ENCODE data around the gene GPX4.

GPX4 gene

DNA sequence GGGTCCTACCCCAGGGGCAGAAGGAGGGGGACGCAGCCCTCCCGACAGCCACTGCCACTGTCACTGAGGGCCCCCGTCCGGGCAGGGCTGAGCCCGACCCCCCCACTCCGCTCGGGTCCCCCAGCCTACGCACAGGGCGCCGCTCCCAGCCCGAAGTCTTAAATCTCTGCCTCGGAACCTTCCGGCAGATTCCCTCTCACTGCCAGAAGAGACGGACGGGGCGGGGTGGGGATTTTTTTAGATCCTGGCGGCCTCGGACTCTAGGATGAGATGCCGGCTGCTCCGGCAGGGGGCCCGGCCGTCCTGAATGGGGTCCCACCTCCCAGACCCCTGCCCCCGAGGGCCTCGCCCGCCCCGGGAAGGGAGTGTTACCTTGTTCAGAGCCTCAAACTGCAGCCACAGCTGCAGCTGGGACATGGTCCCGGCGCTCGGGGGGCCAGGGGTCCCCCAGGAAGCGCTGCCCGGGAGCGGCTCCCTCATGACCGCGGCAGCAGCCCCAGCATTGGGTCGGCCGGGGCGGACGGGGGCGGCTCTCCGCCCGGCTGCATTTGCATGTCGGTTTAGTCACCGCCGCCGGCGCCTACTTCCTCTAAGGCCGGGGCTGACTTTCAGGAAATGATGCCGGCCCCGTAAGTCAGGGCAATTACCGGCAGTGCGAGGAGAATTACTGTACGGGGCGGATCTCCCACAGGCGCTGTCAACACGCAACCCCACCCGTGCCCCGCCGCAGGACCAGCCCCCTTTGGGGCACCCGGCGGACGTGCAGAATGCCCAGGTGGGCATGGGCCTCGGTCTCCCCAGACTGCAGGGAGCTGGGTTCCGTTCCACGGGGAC, 28.1 kb downstream of the GPX4 start:
- peak; percentile 86 for DNase-seq (ENCODE audit: low read depth)

DNA sequence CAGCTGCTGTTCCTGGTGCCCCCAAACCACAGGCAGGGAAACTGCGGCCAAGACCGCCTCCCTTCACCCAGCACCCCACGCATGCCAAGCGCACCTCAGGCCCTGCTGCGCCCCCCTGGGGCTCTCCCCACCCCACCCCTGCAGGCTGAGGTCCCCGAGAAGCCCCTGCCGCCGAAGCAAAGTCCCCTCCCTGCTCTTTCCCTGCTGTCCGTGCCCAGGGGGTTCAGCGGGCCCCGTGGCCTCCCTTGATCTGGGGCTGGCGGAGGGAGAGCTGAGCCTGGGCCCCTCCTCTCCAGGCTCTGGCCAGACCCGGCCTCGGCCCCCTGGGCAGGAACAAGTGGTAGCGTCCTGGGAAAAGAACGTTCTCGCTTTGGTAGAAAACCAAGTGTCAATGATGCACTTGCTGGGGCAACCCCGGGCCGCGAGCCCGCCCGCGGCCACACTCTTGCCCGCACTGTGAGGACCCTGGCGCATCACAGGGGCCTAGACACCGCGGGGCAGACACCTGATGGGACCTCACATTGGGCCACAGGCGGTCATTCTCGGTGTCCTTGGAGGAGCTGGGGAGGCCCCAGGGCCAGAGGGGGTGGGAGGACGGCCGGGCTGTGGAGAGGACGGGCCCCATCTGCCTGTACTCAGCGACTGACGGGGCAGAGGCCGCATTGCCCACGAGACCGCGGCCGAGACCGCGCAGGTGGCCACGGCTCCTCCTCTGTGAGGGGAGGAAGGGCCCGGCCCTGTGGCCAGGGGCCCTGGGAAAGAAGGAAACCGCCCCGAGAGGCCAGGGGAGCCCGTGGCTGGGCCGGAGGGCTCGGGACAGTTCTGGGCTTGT, 29.0 kb downstream of the GPX4 start:
- DNase-seq (ENCODE audit: low read depth): peak; percentile 27

DNA sequence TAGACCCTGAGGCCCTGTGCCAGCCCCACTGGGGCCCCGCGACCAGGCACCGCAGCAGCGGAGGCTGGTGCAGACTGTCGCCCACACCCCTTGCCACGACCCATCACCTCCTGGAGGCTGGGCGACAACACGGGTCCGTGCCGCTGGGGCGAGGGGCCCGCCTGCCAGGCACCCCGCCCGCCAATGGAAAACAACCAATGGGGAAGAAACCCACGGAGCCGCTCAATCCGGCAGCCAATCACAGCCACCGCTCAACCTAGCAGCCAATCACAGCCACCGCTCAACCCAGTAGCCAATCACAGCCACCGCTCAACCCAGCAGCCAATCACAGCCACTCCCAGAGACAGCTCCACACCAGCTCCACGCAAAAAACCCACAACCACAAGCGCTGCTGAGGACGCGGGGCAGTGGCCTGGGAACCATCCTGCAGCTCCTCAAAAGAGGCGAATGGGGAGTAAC, 29.7 kb downstream of the GPX4 start:
- DNase-seq (ENCODE audit: low read depth): peak; percentile 69

DNA sequence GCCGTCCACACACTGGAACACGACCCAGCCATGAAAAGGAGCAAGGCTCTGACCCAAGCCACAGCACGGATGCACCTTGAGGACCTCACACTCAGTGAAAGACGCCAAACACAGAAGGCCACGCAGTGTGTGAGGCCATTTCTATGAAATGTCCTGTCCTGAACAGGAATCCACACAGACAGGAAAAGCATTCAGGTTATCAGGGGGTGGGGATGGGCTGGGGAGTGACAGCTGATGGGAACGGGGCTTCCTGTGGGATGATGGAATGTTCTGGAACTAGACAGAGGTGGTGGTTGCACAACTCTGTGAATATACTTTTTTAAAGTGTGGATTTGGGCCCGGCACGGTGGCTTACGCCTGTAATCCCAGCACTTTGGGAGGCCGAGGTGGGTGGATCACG, 30.6 kb downstream of the GPX4 start:
- DNase-seq (ENCODE audit: low read depth): no peak

DNA sequence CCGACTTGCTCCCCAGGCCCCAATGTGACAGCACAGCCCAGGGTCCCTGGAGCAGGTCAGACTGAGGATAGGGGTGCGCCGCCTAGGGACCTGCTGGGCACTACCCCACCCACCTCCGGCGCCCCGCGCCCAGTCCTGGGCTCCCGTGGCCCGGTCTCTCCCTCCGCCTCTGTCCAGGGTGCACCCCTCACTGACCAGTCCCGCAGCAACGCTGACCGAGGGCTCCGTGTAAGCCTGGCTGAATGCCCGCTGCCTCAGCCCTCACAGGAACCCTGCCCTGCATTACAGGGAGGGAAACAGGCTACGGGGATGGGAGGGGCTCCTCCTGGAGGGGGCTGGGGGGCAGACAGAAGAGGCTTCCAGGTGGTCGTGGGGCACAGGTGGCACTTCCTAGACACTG, 31.7 kb downstream of the GPX4 start:
- DNase-seq (ENCODE audit: low read depth): no peak

DNA sequence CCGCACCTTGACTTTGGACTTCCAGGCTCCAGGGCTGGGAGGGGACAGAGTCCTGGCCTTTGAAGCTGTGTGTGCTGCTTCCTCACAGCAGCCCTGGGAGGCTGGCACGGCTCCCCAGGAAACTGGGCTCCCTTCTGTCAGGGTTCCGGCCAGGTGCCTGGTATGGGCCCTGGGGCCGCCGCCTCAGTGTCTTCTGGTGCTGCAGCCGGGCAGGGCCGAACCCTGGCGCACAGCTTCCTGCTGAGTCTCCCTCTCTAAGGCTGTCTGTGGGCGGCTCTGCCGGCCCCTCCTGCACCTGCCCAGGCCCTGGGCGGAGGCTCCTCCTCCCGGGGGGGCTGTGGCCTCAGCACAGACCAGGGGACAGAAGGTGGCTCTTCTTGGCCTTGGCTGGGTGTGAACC, 32.4 kb downstream of the GPX4 start:
- DNase-seq (ENCODE audit: low read depth): no peak

DNA sequence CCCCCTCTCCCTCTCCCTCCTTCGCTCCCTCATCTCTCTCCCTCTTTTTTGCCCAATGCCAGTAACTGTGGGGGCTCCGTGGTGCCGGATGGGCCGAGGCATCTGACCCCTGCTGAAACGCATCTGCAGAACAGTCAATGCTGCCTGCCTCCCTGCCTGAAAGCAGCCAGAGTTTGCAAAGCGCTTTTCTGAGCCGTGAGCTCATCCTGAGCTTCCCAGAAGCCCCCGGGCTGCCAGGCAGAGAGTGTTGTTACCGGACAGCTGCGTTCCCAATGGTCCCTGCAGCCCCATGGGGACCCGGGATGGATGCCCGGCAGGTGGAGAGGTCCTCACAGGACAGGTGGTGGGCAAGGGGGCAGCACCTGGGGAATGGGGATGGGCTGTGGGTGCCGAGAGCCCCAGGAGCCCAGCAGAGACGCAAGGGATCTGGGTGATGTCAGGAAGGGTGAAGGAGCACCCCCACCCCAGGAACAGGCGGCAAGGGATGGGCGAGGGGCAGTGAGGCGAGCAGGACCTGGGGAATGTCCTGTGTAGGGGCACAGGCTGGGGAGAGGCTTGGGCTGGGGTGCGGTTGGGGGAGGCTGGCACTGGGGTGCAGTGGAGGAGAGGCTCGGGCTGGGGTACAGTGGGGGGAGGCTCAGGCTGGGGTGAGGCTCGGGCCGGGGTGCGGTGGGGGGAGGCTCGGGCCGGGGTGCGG, 33.0 kb downstream of the GPX4 start:
- no peak for DNase-seq (ENCODE audit: low read depth)

DNA sequence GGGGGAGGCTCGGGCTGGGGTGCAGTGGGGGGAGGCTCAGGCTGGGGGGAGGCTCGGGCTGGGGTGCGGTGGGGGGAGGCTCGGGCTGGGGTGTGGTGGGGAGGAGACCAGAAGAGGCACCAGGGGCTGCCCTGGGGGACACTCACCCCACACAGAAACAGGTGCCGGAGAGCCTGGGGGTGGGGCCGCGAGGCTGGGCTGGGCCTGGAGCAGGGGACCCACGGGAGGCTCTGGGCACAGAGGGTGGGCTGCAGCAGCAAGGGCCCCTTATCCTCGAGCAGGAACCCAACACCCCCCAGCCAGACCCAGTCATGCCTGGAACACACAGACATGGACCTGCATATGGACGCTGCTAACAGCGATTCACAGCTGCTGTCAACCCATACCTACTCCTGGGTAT, 34.3 kb downstream of the GPX4 start:
- no peak for DNase-seq (ENCODE audit: low read depth)

DNA sequence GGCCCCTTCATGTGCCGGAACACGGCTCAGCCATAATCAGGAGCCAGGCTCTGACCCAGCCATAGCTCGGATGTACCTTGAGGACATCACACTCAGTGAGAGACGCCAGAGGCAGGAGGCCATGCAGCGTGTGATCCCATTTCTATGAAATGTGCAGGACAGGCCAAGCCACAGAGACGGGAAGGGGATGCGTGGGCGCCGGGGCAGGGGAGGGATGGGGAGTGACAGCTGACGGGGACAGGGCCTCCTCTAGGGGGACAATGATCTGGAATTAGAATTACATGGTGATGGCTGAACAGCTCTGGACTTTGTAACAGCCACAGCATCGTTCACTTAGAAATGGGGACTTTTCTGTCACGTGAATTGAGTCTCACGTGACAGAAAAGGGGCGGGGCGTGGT, 35.3 kb downstream of the GPX4 start:
- no peak for DNase-seq (ENCODE audit: low read depth)

DNA sequence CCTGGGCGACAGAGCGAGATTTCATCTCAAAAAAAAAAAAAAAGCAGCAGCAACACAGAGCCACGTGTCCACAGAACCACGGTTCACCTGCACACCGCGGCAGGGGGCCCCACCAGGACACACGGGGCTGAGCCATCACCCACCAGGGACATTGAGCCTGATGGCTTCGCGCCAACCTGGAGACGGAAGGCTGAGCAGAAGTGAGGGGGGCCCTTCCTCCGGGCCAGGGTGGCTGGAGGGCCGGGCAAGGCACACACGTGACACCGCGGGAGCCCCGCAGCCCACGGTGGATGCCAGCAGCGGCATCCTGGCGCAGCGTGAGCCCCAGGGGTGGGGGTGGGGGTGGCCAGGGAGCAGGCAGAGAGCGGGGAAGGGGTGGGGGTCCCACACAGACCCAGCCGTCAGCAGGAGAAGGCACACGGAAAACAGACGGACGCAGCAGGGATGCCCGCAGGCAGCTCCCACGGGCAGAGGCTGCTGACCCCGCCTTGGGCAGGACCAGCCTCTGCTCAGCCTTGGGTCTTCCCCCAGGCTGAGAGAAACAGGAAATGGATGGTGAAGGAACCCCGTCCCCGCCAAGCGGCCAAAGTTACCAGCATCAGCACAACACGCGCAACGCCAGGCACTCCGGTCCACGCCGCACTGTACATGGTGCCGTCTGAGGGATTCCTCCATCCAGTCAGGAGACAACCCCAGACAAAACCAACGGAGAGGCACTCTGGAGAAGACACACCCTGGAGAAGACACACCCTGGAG, 36.7 kb downstream of the GPX4 start:
- no peak for DNase-seq (ENCODE audit: low read depth)

DNA sequence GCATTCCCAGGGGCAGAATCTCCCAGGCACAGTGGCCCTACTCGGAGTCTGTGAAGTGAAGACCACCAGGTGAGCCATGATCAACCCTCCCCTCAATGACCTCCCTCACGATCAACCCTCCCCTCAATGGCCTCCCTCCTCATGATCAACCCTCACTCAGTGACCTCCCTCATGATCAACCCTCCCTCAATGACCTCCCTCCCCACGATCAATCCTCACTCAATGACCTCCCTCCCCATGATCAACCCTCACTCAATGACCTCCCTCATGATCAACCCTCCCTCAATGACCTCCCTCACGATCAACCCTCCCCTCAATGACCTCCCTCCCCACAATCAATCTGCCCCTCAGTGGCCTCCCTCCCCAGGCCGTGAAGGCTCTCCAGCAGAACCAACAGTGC, 38.1 kb downstream of the GPX4 start:
- DNase-seq (ENCODE audit: low read depth): no peak

DNA sequence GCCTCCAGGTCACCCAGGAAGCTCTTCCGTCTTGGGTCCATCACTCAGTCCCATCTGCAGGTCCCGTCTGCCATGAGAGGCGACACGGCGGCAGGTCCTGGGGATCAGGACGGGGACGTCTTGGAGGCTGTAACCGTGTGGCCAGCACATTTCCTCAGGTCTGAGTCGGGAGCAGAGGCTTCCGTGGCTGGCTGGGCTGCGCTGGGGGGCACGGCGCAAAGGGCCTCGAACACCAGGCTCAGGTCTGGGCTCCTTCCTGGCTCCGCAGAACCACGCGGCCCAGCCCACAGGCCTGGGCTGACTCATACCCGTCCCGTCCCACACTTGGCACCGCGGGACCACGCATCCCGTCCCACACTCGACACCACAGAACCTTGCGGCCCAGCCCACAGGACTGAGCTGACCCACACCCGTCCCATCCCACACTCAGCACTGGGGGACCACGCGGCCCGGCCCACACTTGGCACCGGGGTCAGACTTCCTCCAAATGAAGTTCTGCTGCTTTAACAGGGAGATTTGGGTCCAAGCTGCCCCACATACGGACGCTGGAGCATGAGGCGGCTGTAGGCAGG, 40.1 kb downstream of the GPX4 start:
- DNase-seq (ENCODE audit: low read depth): no peak

DNA sequence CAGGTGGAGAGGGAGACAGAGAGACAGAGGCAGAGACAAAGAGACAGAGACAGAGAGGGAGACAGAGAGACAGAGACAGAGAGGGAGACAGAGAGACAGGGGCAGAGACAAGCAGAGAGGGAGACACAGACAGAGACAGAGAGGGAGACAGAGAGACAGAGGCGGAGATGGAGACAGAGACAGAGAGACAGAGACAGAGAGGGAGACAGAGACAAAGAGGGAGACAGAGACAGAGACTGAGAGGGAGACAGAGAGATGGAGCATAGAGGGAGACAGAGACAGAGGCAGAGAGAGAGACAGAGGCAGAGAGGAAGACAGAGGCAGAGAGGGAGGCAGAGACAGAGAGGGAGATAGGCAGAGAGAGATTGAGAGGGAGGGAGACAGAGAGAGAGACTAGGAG, 40.9 kb downstream of the GPX4 start:
- no peak for DNase-seq (ENCODE audit: low read depth)

DNA sequence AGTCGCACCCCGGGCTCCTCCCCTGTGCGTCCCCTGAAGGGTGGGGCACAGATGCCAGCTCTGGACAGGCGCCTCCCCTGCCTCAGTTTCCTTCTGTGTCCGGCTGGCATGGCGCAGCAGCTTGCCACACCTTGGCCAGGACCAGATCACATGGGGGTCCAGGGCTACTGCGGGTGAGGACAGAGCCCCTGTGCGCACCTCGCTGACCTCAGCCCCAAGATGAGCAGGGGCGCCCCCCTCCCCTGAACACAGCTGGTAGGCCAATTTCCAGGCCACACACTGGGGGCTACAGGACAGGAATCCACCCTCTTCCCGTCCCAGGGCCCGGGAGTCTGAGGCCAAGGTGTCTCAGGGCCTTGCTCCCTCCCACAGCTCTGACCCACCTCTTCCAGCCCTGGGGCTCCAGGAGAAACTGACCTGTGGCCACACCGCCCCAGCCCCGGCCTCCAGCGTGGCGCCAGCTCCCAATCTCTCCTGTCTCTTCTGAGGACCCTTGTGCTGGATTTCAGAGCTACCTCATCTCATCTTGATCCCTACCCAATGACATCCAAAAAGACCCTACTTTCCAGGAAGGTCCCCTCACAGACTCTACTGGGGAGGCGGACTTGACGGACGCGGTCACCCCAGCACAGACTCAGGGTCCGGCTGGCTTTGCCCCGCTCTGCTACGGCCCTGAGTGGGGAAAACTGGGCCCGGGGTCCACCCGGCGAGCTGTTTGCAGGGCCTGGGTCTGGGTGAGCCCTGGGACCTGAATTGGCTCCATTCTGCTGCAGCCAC, 42.0 kb downstream of the GPX4 start:
- no peak for DNase-seq (ENCODE audit: low read depth)

DNA sequence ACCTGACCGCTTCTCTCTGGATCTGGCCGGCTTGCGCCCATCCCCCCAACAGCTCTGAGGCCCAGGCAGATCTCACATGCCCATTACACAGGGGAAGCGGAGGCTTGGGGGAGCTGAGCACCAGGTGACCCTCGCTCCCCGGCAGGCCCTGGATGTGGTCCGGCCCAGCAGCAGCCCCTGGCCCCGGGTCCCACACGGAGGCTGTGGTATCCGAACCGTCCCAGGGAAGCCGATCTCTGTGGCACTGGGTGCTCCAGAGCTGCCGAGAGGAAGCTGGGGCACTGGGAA, 42.6 kb downstream of the GPX4 start:
- no peak for DNase-seq (ENCODE audit: low read depth)

DNA sequence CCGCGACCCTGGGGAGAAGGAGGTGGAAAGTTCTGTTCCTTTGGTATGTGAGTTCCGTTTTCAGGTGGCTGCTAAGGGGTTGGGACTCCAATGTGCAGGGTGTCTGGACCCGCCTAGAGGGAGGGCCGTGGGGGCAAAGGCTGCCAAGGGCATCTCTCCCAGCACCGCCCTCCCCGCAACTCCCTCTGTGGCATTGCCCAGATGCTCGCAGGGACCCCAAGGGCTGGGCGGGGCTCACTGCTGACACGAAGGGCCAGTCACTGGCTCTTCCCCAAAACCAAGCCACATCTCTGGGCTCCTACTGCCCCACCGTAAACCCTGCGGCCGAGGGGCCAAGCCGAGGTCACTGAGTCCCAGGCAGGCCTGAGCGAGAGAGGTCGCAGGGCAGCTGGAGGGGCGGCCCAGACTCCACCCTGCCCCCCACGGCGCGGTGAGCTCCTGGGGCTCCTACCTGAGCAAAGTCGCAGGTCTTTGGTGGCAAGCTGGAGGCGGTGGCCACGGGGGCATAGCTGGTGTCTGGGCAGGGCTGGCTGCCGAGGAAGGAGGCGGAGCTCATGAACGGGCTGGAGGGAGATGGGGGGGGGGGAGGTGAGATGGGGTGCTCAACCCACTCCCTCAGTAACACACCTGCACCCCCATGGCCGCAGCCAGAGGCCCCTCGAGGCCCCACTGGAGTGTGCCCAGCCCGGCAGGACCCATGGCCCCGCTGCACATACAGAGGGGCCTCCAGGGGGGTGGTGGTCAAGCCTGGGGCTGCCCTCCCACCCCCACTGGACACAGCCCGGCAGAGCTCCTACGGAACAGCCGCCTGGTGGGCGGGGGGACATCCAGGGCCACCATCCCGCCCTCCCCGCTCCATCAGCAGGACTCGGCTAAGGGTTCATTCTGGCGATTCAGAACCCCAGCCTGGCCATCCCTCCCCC, 43.3 kb downstream of the GPX4 start:
- no peak for DNase-seq (ENCODE audit: low read depth)

DNA sequence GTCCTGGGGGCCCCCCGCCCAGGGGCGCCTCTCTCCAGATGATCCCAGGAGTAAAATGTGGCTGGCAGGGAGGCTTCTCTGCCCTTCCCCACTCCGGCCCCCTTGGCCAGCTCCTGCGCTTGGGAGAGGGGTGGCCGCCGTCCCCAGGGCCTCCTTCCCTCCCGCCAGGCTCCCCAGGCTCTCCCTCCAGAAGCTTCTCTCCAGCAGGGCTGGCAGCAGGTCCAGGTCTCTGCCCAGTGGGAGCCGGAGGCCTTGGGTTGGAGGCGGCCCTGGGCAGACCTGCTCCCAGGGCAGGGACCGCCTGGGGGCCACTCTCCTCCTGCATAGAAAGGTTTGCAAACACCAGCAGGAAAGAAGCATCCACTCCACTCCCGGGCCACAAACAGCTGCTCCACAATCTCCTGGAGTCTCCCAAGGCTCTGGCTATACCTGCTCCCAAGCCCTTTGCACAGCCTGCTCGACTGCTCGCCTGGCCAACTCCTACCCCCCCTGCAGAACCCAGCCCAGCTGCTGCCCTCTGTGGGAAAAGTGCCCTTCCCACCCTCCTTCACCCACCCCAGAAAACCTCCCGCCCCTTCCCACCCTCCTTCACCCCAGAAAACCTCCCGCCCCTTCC, 44.2 kb downstream of the GPX4 start:
- no peak for DNase-seq (ENCODE audit: low read depth)

DNA sequence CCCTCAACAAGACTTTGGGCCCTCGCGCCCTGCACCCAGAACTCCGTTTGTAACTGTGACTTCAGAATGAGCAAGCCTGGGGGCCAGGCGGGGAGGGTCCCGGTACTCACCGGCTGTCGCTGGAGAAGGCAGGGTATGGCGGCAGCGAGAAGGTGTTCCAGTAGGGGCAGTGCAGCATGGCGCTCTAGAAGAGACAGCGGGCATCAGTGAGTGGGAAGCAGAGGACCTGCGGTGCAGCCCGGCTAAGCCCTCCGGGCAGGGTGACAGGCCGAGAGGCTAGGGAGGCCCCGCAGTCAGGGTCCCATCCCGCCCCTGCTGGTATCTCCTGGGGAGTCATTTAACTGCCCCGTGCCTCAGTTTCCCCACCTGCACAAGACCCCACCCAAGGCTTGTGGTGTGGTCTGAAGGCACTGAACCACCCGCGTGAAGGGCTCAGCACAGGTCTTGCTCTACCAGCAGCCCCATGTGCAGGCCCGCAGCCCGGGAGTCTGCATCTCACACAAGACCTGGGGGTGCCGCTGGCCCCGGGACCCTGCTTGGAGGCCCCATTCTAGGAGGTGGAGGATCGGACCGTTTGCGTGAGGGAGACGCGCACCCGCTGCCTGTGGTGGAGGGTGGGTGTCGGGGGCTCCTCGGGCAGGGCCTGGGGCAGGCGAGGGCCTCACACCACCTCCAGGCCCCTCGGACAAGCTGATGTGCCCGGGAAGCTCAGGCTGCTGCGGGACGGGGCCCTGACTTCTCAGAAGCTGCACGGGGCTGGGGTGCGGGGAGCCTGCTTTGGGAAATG, 45.7 kb downstream of the GPX4 start:
- DNase-seq (ENCODE audit: low read depth): no peak
